ENCODE measurements around the gene TMEM18. TPM values are rescaled to one million over a fixed set of nuclear protein-coding genes. Genes with fewer than 3 reads are reported as not detected.

TMEM18 gene
- total RNA-seq, 1 experiment from 2014 or later: 33.5 TPM

- no peak overlapping the region for H3K27ac ChIP-seq (ENCODE audit: low read depth, low read length)
- CTCF ChIA-PET: no interaction called here
Measured at GRCh38 chr2:623130-623922, 53.9 kb downstream of the TMEM18 start.

More at GRCh38 chr2:623130-623922, 53.9 kb downstream of the TMEM18 start:
- DNase-seq (ENCODE audit: low read depth, low spot score) (no peak), ATAC-seq (no peak)
- Histone ChIP-seq H3K9me2 (ENCODE audit: insufficient read depth) (no peaks in the 10 kb centered on the region), H3K4me1 (ENCODE audit: control insufficient read depth in 1 of 2, insufficient read depth in 2 of 2, low read length in 2 of 2) (no peaks in the 10 kb centered on the region), H3K79me2 (ENCODE audit: insufficient read depth, low read length) (no peaks in the 10 kb centered on the region), H3K4me2 (ENCODE audit: low read length) (no peak overlapping the region), H3K4me3 (replicated peaks in 1 of 2; ENCODE audit: low read depth in 1 of 2, low read length in 2 of 2) (no peak overlapping the region), H2AFZ (ENCODE audit: low read depth, low read length, poor library complexity, severe bottlenecking) (no peak overlapping the region), H4K20me1 (ENCODE audit: insufficient read depth) (no peaks in the 10 kb centered on the region), H3K9me3 (ENCODE audit: control insufficient read depth in 1 of 2, insufficient read depth in 1 of 2, low read depth in 1 of 2, low read length in 2 of 2) (no peaks in the 10 kb centered on the region), H3K36me3 (ENCODE audit: control insufficient read depth in 1 of 2, insufficient read depth in 2 of 2, low read length in 2 of 2) (no peaks in the 10 kb centered on the region), H3K27me3 (ENCODE audit: insufficient read depth, low read length) (no peaks in the 10 kb centered on the region), H3K9ac (ENCODE audit: low read length) (no peak overlapping the region)
- TF ChIP-seq EGR1 (IDR thresholded peaks at IDR 0.05; ENCODE audit: low read depth) (no peak), SRF (IDR thresholded peaks at IDR 0.05; ENCODE audit: low read depth) (no peak), ATF3 (IDR thresholded peaks at IDR 0.05) (no peak), ZBTB33 (IDR thresholded peaks at IDR 0.05; ENCODE audit: extremely low read depth, insufficient replicate concordance, low read length) (no peak), ELF1 (IDR thresholded peaks at IDR 0.05; ENCODE audit: borderline replicate concordance, low read depth) (no peak), ZNF274 (IDR thresholded peaks at IDR 0.05; ENCODE audit: low read depth, low read length) (no peak), CTCF (IDR thresholded peaks at IDR 0.05 in 2 of 3, conservative IDR thresholded peaks at IDR 0.05 in 1 of 3; ENCODE audit: borderline replicate concordance in 1 of 3, insufficient read depth in 1 of 3, low read depth in 2 of 3, low read length in 2 of 3) (no peak), EZH2phosphoT487 (IDR thresholded peaks at IDR 0.05; ENCODE audit: borderline replicate concordance) (no peak), FOSL1 (IDR thresholded peaks at IDR 0.05; ENCODE audit: low read depth) (no peak), SIN3A (IDR thresholded peaks at IDR 0.05; ENCODE audit: low read depth) (no peak), POLR2A (IDR thresholded peaks at IDR 0.05; ENCODE audit: borderline replicate concordance, extremely low read depth, insufficient read depth, insufficient read length) (no peak), RAD21 (IDR thresholded peaks at IDR 0.05; ENCODE audit: low read depth) (no peak), REST (IDR thresholded peaks at IDR 0.05; ENCODE audit: low read depth) (no peak), EZH2 (IDR thresholded peaks at IDR 0.05) (no peak), JUND (IDR thresholded peaks at IDR 0.05) (no peak), YY1 (IDR thresholded peaks at IDR 0.05; ENCODE audit: extremely low read depth, insufficient replicate concordance, low read depth, low read length) (no peak), SP1 (IDR thresholded peaks at IDR 0.05; ENCODE audit: low read depth) (no peak), CBX3 (IDR thresholded peaks at IDR 0.05; ENCODE audit: low read depth) (no peak)
- TF ChIP-seq, protein P1, sequence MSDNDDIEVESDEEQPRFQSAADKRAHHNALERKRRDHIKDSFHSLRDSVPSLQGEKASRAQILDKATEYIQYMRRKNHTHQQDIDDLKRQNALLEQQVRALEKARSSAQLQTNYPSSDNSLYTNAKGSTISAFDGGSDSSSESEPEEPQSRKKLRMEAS (IDR thresholded peaks at IDR 0.05): no peak
- BruUV-seq (replicated peaks): no TSS peak
- intact Hi-C loops (cut with micrococcal nuclease): no loop called here
- POLR2A ChIA-PET: interaction anchor here (1.1 kb wide), 1 partner anchor 20 kb away, joined by 3 read pairs; no protein-coding TSS in a partner anchor
- RAD21 ChIA-PET (ENCODE audit: low non-redundant PET in 1 of 2, low total read pairs in 2 of 2, uncharacterized antibody in 2 of 2, unreplicated experiment in 2 of 2): no interaction called here

All from HCT116 (cell line).